CD14-positive monocyte (primary cell): ENCODE measurements around the gene CTDNEP1. TPM values are rescaled to one million over a fixed set of nuclear protein-coding genes. Genes with fewer than 3 reads are reported as not detected.

Source experiments
- DNase-seq, 3 donors: peaks; one replicate each; pipeline ENCODE4 v3.0.0-alpha.2; 2011 to 2022
- H2AFZ ChIP-seq: 2 replicates; pipeline ENCODE4 v1.6.0; 2012; ENCODE audit warnings: mild to moderate bottlenecking, low read depth, low read length, inconsistent platforms; ENCODE audit not compliant: insufficient read depth, poor library complexity, severe bottlenecking
- H3K27ac ChIP-seq, 2 donors: 1 replicate in 1 of 2; 2 replicates in 1 of 2; pipeline ENCODE4 v1.5.1; 2012 to 2013; ENCODE audit warnings: low read length in 2 of 2, control low read depth in 1 of 2, inconsistent platforms in 1 of 2, low read depth in 1 of 2, mild to moderate bottlenecking in 1 of 2
- H3K27me3 ChIP-seq, 2 donors: one replicate each; pipeline versions ENCODE4 v1.6.0 to v1.6.1; 2011 to 2013; ENCODE audit warnings: low read length in 2 of 2; ENCODE audit not compliant: control insufficient read depth in 2 of 2, insufficient read depth in 2 of 2
- H3K36me3 ChIP-seq, 2 donors: replicated peaks in 1 of 2; 1 replicate in 1 of 2; 2 replicates in 1 of 2; pipeline versions ENCODE4 v1.5.1 to v1.6.1; 2012 to 2013; ENCODE audit warnings: low read length in 2 of 2, control low read depth in 1 of 2, inconsistent platforms in 1 of 2, mild to moderate bottlenecking in 1 of 2; ENCODE audit not compliant: insufficient read depth in 2 of 2, control insufficient read depth in 1 of 2
- H3K4me1 ChIP-seq, 2 donors: 1 replicate in 1 of 2; 2 replicates in 1 of 2; pipeline versions ENCODE4 v1.5.1 to v1.6.1; 2012 to 2013; ENCODE audit warnings: low read length in 2 of 2, control low read depth in 1 of 2, inconsistent platforms in 1 of 2, mild to moderate bottlenecking in 1 of 2, moderate library complexity in 1 of 2; ENCODE audit not compliant: insufficient read depth in 2 of 2, control insufficient read depth in 1 of 2
- H3K4me2 ChIP-seq: replicated peaks from 2 replicates; pipeline ENCODE3; 2012; ENCODE audit warnings: low read length, moderate library complexity, mild to moderate bottlenecking; ENCODE audit not compliant: poor library complexity, severe bottlenecking; ENCODE audit errors: extremely low read depth
- H3K4me3 ChIP-seq, 3 experiments: fragments of 200-600 bp in 1 of 3; sonication (generic) in 1 of 3; replicated peaks in 1 of 3; 1 replicate in 2 of 3; 2 replicates in 1 of 3; pipeline ENCODE4 v1.5.1; 2011 to 2013; ENCODE audit warnings: low read length in 3 of 3, mild to moderate bottlenecking in 3 of 3, control low read depth in 2 of 3, low read depth in 2 of 3, inconsistent platforms in 1 of 3, moderate library complexity in 1 of 3
- H3K79me2 ChIP-seq: 2 replicates; pipeline ENCODE4 v1.6.0; 2012; ENCODE audit warnings: mild to moderate bottlenecking, control low read depth, inconsistent platforms, low read length, moderate library complexity; ENCODE audit not compliant: insufficient read depth
- H3K9ac ChIP-seq: 2 replicates; pipeline ENCODE4 v1.6.0; 2017; ENCODE audit warnings: low read length, mild to moderate bottlenecking; ENCODE audit not compliant: insufficient read depth, poor library complexity, severe bottlenecking
- H3K9me3 ChIP-seq, 2 donors: replicated peaks in 1 of 2; 1 replicate in 1 of 2; 2 replicates in 1 of 2; pipeline versions ENCODE4 v1.5.1 to v1.6.1; 2012 to 2013; ENCODE audit warnings: low read length in 2 of 2, control low read depth in 1 of 2; ENCODE audit not compliant: control insufficient read depth in 1 of 2, insufficient read depth in 1 of 2
- H4K20me1 ChIP-seq: 2 replicates; pipeline ENCODE4 v1.6.0; 2012; ENCODE audit warnings: mild to moderate bottlenecking, low read length, control low read depth, moderate library complexity; ENCODE audit not compliant: insufficient read depth
- H3K27ac Mint-ChIP-seq, 7 donors: one replicate each; pipeline ENCODE4 v1.8.0; 2020; ENCODE audit warnings: mild to moderate bottlenecking in 7 of 7, mixed read lengths in 7 of 7, moderate library complexity in 6 of 7, inconsistent platforms in 2 of 7
- H3K27me3 Mint-ChIP-seq, 3 donors: one replicate each; pipeline ENCODE4 v1.8.0; 2021 to 2022; ENCODE audit warnings: low read depth in 3 of 3, mild to moderate bottlenecking in 3 of 3, mixed read lengths in 3 of 3, moderate library complexity in 3 of 3, inconsistent platforms in 1 of 3
- H3K36me3 Mint-ChIP-seq, 2 donors: one replicate each; pipeline ENCODE4 v1.8.0; 2020; ENCODE audit warnings: mixed read lengths in 2 of 2, inconsistent platforms in 1 of 2, mild to moderate bottlenecking in 1 of 2
- H3K4me1 Mint-ChIP-seq: one replicate; pipeline ENCODE4 v1.8.0; 2020; ENCODE audit warnings: mild to moderate bottlenecking, mixed read lengths
- H3K4me3 Mint-ChIP-seq, 2 donors: one replicate each; pipeline ENCODE4 v1.8.0; 2020; ENCODE audit warnings: mild to moderate bottlenecking in 2 of 2, mixed read lengths in 2 of 2, moderate library complexity in 1 of 2
- H3K9me3 Mint-ChIP-seq, 7 donors: one replicate each; pipeline ENCODE4 v1.8.0; 2020 to 2022; ENCODE audit warnings: mixed read lengths in 7 of 7, mild to moderate bottlenecking in 6 of 7, moderate library complexity in 6 of 7, inconsistent platforms in 2 of 7
- CTCF ChIP-seq: fragments of 200-600 bp; IDR thresholded peaks from one replicate; pipeline ENCODE4 v1.8.0; 2022; ENCODE audit warnings: antibody characterized with exemption, mild to moderate bottlenecking
- WGBS: methylation state at CpG from one replicate; pipeline ENCODE4 v1.1.5; 2013; ENCODE audit warnings: missing lambda C conversion rate; ENCODE audit not compliant: insufficient coverage; 5-methylcytosine and 5-hydroxymethylcytosine counted together
- intact Hi-C, 2 donors: fragments of 100-400 bp; cut with micrococcal nuclease; formaldehyde crosslinking; loops; one replicate each; pipeline versions ENCODE4 v1.15.0 to v1.15.1; 2023
- polyA plus RNA-seq, 3 donors: library from polyadenylated mRNA; depleted of rRNA in 1 of 3; unstranded in 2 of 3; stranded (reverse) in 1 of 3; fragments of 300-500 nt in 2 of 3; fragments of >200 nt in 1 of 3; fragmentation: Illumina TruSeq in 2 of 3; gene quantifications; 1 replicate in 2 of 3; 2 replicates in 1 of 3; pipeline ENCODE4 v1.2.3, GENCODE V29; 2012 to 2021

The CTDNEP1 gene
- polyA plus RNA-seq, 3 donors: 29.5 to 198 (median 38.3) TPM

- Mint-ChIP-seq H3K27ac (peak overlapping the region in 1 of 7 donors; percentile 51), H3K9me3 (peaks cover 0 to 6% (median 3%) of the 10 kb centered on the region in 7 donors), H3K27me3 (peaks cover 10 to 23% (median 22%) of the 10 kb centered on the region in 3 donors), H3K4me3 (no peak overlapping the region), H3K36me3 (peaks cover 44 to 63% of the 10 kb centered on the region in 2 donors), H3K4me1 (peaks cover 27% of the 10 kb centered on the region)
- Histone ChIP-seq H3K4me3 (no peak overlapping the region), H4K20me1 (no peaks in the 10 kb centered on the region), H2AFZ (no peak overlapping the region), H3K9ac (no peak overlapping the region), H3K27me3 (peaks cover 9 to 15% of the 10 kb centered on the region in 2 donors), H3K9me3 (peaks cover 0 to 3% of the 10 kb centered on the region in 2 donors), H3K79me2 (peaks cover 14% of the 10 kb centered on the region), H3K27ac (no peak overlapping the region), H3K36me3 (peaks cover 26 to 53% of the 10 kb centered on the region in 2 donors), H3K4me2 (no peak overlapping the region), H3K4me1 (peaks cover 21 to 37% of the 10 kb centered on the region in 2 donors)
- DNase-seq: no peak
- intact Hi-C loops: loop anchor here in 1 of 2 donors (10.0 kb wide), 1 partner anchor 308 kb away; the partner anchor contains the start of gene SENP3
- WGBS: 97% methylated on average over 6 of the region's 8 CpGs
- TF ChIP-seq CTCF: no peak
Measured at GRCh38 chr17:7256766-7257456, 5.4 kb upstream of the CTDNEP1 start.

DNA sequence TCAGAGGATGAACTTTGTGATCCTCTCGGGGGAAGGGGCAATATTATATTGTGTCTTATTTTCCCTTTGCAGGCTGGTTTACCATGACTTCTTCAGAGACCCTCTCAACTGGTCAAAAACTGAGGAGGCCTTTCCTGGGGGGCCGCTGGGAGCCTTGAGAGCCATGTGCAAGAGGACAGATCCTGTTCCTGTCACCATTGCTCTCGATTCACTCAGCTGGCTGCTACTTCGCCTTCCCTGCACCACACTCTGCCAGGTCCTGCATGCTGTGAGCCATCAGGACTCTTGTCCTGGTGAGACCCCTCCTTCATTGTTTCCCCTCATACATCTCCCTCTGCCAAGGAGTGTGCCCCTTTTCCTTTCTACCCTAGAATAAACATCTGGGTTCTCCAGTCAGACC lies 3.0 kb upstream of the CTDNEP1 start:
- intact Hi-C loops: loop anchor here (5.0 to 10.0 kb wide), 4 partner anchors 37 to 310 kb away; partner anchors contain the start of genes ACADVL (in 1 of the 2), DLG4 (in 1 of the 2), EIF5A (in 1 of the 2) and SENP3 (in 1 of the 2)

More for the DNA sequence above, 3.0 kb upstream of the CTDNEP1 start:
- Mint-ChIP-seq H3K4me1 (peaks cover 33% of the 10 kb centered on the region), H3K4me3 (no peak overlapping the region), H3K9me3 (no peaks in the 10 kb centered on the region), H3K27me3 (peaks cover 0 to 1% (median under 1%) of the 10 kb centered on the region in 3 donors), H3K36me3 (peaks cover 37 to 57% of the 10 kb centered on the region in 2 donors), H3K27ac (peak overlapping the region in 1 of 7 donors; percentile 18)
- no peaks in the 10 kb centered on the region for H4K20me1 ChIP-seq
- H3K9ac ChIP-seq: no peak overlapping the region
- H3K79me2 ChIP-seq: peaks cover 36% of the 10 kb centered on the region
- H3K4me2 ChIP-seq: no peak overlapping the region
- no peak overlapping the region for H3K4me3 ChIP-seq
- H3K9me3 ChIP-seq: no peaks in the 10 kb centered on the region
- no peak for DNase-seq
- TF ChIP-seq CTCF: no peak
- no peaks in the 10 kb centered on the region for H3K27me3 ChIP-seq
- no peak overlapping the region for H3K27ac ChIP-seq
- WGBS: 94% methylated on average over 3 of the region's 4 CpGs
- H2AFZ ChIP-seq: no peak overlapping the region
- H3K4me1 ChIP-seq: peaks cover 27 to 38% of the 10 kb centered on the region in 2 donors
- peaks cover 26 to 51% of the 10 kb centered on the region in 2 donors for H3K36me3 ChIP-seq
